Activated CD8-positive, alpha-beta T cell treated with anti-CD3 and anti-CD28 coated beads for 36 hours (primary cell): Measurements from ENCODE around the gene FURIN. TPM values are rescaled to one million over a fixed set of nuclear protein-coding genes. Genes with fewer than 3 reads are reported as not detected.
A peak's percentile ranks its signal among the peaks of the same experiment; 100 is the strongest.
"Not testable (repeated sequence)": the region's sequence is repeated elsewhere in the genome, so short reads cannot be mapped to it uniquely, and the experiment has no call there.

Experiments
- ATAC-seq: fragments of 200-7000 bp; cut with Tn5 transposase; one replicate; pipeline ENCODE4 v1.10.0; 2021; ENCODE audit warnings: mild to moderate bottlenecking, moderate library complexity
- CTCF ChIA-PET: fragments of 350-600 bp; sonication (Branson Sonifier 250); formaldehyde crosslinking; loops from one replicate; lab custom pipeline; 2021; ENCODE audit warnings: antibody characterized with exemption; lab: Charles Lee
- POLR2A ChIA-PET: fragments of 350-600 bp; sonication (Branson Sonifier 250); formaldehyde crosslinking; loops from one replicate; lab custom pipeline; 2021; ENCODE audit warnings: antibody characterized with exemption; lab: Charles Lee
- DNase-seq: peaks from one replicate; pipeline ENCODE4 v3.0.0-alpha.2; 2020
- H3K27ac Mint-ChIP-seq: one replicate; pipeline ENCODE4 v1.8.0; 2021; ENCODE audit warnings: mild to moderate bottlenecking, mixed read lengths
- H3K27me3 Mint-ChIP-seq: one replicate; pipeline ENCODE4 v1.8.0; 2021; ENCODE audit warnings: mixed read lengths
- H3K36me3 Mint-ChIP-seq: one replicate; pipeline ENCODE4 v1.8.0; 2021; ENCODE audit warnings: low read depth, mixed read lengths
- H3K4me1 Mint-ChIP-seq: one replicate; pipeline ENCODE4 v1.8.0; 2021; ENCODE audit warnings: low read depth, mixed read lengths
- H3K4me3 Mint-ChIP-seq: one replicate; pipeline ENCODE4 v1.8.0; 2021; ENCODE audit warnings: mild to moderate bottlenecking, moderate library complexity, mixed read lengths
- H3K9me3 Mint-ChIP-seq: one replicate; pipeline ENCODE4 v1.8.0; 2021; ENCODE audit warnings: mixed read lengths
- intact Hi-C: fragments of 100-400 bp; cut with micrococcal nuclease; formaldehyde crosslinking; loops from one replicate; pipeline ENCODE4 v1.10.0; 2022
- total RNA-seq, 2 experiments: library from RNA; stranded (reverse); gene quantifications; one replicate each; pipeline ENCODE4 v1.2.3, GENCODE V29; 2021
- TF ChIP-seq, protein P1 (sequence below): fragments of 200-600 bp; IDR thresholded peaks from one replicate; pipeline ENCODE4 v1.8.0; 2022; ENCODE audit warnings: antibody characterized with exemption, mild to moderate bottlenecking

FURIN gene
- total RNA-seq, 2 experiments from 2014 or later, result 111 to 117 TPM

- ATAC-seq (peak; percentile 57), DNase-seq (peak; percentile 83)
- TF ChIP-seq, protein P1, sequence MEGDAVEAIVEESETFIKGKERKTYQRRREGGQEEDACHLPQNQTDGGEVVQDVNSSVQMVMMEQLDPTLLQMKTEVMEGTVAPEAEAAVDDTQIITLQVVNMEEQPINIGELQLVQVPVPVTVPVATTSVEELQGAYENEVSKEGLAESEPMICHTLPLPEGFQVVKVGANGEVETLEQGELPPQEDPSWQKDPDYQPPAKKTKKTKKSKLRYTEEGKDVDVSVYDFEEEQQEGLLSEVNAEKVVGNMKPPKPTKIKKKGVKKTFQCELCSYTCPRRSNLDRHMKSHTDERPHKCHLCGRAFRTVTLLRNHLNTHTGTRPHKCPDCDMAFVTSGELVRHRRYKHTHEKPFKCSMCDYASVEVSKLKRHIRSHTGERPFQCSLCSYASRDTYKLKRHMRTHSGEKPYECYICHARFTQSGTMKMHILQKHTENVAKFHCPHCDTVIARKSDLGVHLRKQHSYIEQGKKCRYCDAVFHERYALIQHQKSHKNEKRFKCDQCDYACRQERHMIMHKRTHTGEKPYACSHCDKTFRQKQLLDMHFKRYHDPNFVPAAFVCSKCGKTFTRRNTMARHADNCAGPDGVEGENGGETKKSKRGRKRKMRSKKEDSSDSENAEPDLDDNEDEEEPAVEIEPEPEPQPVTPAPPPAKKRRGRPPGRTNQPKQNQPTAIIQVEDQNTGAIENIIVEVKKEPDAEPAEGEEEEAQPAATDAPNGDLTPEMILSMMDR, result no peak
- Mint-ChIP-seq H3K27ac (peak overlapping the region; percentile 89), H3K4me1 (peaks cover 55% of the 10 kb centered on the region), H3K27me3 (no peaks in the 10 kb centered on the region), H3K9me3 (no peaks in the 10 kb centered on the region), H3K4me3 (peak overlapping the region; percentile 83), H3K36me3 (peaks cover 33% of the 10 kb centered on the region)
- ChIA-PET POLR2A (interaction anchor here (1.0 to 1.7 kb wide), 7 partner anchors 9 to 109 kb away, joined by 3 to 8 read pairs (median 3); partner anchors contain the start of gene MAN2A2), CTCF (interaction anchor here (1.0 to 2.1 kb wide), 2 partner anchors 13 to 39 kb away, joined by 3 to 18 read pairs; no protein-coding TSS in a partner anchor)
- intact Hi-C loops, result loop anchor here (5.0 kb wide), 2 partner anchors 35 to 55 kb away; no protein-coding TSS in a partner anchor
These were observed 4.2 kb downstream of the FURIN start for GRCh38 chr15:90872486-90873184.

DNA sequence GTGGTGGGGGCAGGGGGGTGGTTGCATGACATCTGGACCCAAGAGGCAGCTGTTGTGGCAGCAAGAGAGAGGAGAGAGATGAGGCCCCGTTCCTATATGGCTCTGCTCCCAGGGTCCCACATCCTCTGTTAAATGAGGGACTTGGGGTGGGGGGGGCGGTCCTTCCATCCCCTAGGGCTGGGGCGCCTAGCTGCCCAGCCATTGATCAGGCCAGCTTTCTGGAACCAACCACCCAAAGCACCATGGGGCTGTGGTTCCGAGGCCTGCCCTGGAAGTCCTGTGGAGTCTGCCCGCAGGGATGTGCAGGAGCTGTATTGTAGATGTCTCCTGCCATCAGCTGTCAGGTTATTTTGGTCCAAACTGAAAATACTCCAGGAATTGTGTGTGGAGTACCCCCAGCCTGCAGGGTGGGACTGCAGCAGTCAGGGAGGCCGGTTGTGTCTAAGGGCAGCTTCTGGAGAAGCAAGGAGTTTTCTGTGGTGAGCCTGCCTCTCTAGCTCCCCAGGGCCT is 5.2 kb downstream of the FURIN start:
- no peaks in the 10 kb centered on the region for H3K27me3 Mint-ChIP-seq
- no peaks in the 10 kb centered on the region for H3K9me3 Mint-ChIP-seq
- peak overlapping the region; percentile 89 for H3K27ac Mint-ChIP-seq
- TF ChIP-seq, protein P1, result no peak
- DNase-seq, result no peak
- peak overlapping the region; percentile 83 for H3K4me3 Mint-ChIP-seq
- intact Hi-C loops, result loop anchor here (5.0 kb wide), 2 partner anchors 36 to 56 kb away; no protein-coding TSS in a partner anchor
- CTCF ChIA-PET, result interaction anchor here (0.8 to 2.1 kb wide), 6 partner anchors 12 to 254 kb away, joined by 3 to 18 read pairs (median 5); partner anchors contain the start of gene HDDC3
- no peak for ATAC-seq
- H3K36me3 Mint-ChIP-seq, result peaks cover 39% of the 10 kb centered on the region
- POLR2A ChIA-PET, result interaction anchor here (0.6 to 1.7 kb wide), 12 partner anchors 9 to 110 kb away, joined by 3 to 8 read pairs (median 3); partner anchors contain the start of gene MAN2A2
- H3K4me1 Mint-ChIP-seq, result peaks cover 49% of the 10 kb centered on the region

DNA sequence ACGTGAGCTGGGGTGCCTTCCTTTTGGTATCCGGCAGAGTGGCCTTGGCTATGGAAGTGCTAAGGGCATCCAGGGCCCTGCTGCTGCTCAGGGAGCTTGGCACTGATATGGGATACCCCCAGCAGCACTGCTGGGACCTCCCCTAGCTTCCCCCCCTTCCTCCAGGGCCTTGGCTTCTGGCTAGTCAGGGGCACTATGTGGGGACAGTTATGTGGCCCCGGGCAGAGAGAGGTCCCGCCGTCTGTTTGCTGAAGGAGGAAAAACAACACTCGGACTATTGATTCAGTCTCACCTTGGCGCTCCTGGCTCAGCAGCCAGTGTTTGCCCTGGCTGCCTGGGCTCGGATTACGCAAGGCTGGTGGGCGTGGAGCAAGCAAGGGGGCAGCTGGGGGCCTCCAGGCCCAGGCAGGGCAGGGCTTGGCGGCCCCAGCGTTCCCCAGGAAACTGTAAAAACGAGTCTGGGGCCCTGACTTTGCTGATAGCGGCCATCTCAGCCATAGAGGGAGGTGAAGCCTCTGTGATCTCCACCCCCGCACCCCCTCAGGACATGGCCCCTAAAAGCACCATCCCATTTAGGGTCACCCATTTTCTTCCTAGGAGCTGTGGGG is 5.7 kb downstream of the FURIN start:
- H3K4me3 Mint-ChIP-seq, result peak overlapping the region; percentile 83
- intact Hi-C loops, result loop anchor here (5.0 kb wide), 2 partner anchors 37 to 57 kb away; no protein-coding TSS in a partner anchor
- peaks cover 43% of the 10 kb centered on the region for H3K4me1 Mint-ChIP-seq
- CTCF ChIA-PET, result interaction anchor here (0.8 to 2.1 kb wide), 5 partner anchors 11 to 255 kb away, joined by 3 to 18 read pairs (median 7); partner anchors contain the start of gene HDDC3
- ATAC-seq (no peak), DNase-seq (no peak)
- POLR2A ChIA-PET, result interaction anchor here (0.6 to 1.7 kb wide), 11 partner anchors 8 to 59 kb away, joined by 3 to 8 read pairs (median 3); partner anchors contain the start of gene MAN2A2
- H3K9me3 Mint-ChIP-seq, result no peaks in the 10 kb centered on the region
- no peaks in the 10 kb centered on the region for H3K27me3 Mint-ChIP-seq
- no peak overlapping the region for H3K27ac Mint-ChIP-seq
- TF ChIP-seq, protein P1, result no peak
- H3K36me3 Mint-ChIP-seq, result peaks cover 41% of the 10 kb centered on the region

- ATAC-seq, H3K27ac Mint-ChIP-seq, POLR2A ChIA-PET, H3K4me3 Mint-ChIP-seq, H3K27me3 Mint-ChIP-seq, H3K9me3 Mint-ChIP-seq: not testable (repeated sequence)
- intact Hi-C loops, result loop anchor here (5.0 kb wide), 2 partner anchors 38 to 58 kb away; no protein-coding TSS in a partner anchor
- CTCF ChIA-PET, result interaction anchor here (0.7 to 2.1 kb wide), 3 partner anchors 11 to 227 kb away, joined by 3 to 18 read pairs (median 3); no protein-coding TSS in a partner anchor
- peak; percentile 3 for DNase-seq
- Mint-ChIP-seq H3K36me3 (peaks cover 49% of the 10 kb centered on the region), H3K4me1 (peaks cover 34% of the 10 kb centered on the region)
These were observed 6.6 kb downstream of the FURIN start for GRCh38 chr15:90874986-90875385.

- no peak for ATAC-seq
- peaks cover 54% of the 10 kb centered on the region for H3K36me3 Mint-ChIP-seq
- H3K27me3 Mint-ChIP-seq, result no peaks in the 10 kb centered on the region
- CTCF ChIA-PET, result interaction anchor here (0.7 to 1.0 kb wide), 3 partner anchors 11 to 228 kb away, joined by 3 read pairs; no protein-coding TSS in a partner anchor
- peaks cover 28% of the 10 kb centered on the region for H3K4me1 Mint-ChIP-seq
- no peak overlapping the region for H3K4me3 Mint-ChIP-seq
- TF ChIP-seq, protein P1, result no peak
- POLR2A ChIA-PET, result interaction anchor here (0.6 kb wide), 1 partner anchor 66 kb away, joined by 3 read pairs; no protein-coding TSS in a partner anchor
- no peaks in the 10 kb centered on the region for H3K9me3 Mint-ChIP-seq
- no peak overlapping the region for H3K27ac Mint-ChIP-seq
- DNase-seq, result no peak
- intact Hi-C loops, result no loop called here
These were observed 7.2 kb downstream of the FURIN start for GRCh38 chr15:90875549-90875981.
